GM21737 (cell line): ENCODE measurements around the gene ACAT2.
A peak's percentile ranks its signal among the peaks of the same experiment; 100 is the strongest.
"Not testable (repeated sequence)": the region's sequence is repeated elsewhere in the genome, so short reads cannot be mapped to it uniquely, and the experiment has no call there.

Experiments
- ATAC-seq: cut with Tn5 transposase; IDR thresholded peaks from one replicate; pipeline ENCODE4 v1.9.1; 2021; ENCODE audit warnings: mild to moderate bottlenecking, moderate library complexity; ENCODE audit not compliant: unreplicated experiment

Gene ACAT2

DNA sequence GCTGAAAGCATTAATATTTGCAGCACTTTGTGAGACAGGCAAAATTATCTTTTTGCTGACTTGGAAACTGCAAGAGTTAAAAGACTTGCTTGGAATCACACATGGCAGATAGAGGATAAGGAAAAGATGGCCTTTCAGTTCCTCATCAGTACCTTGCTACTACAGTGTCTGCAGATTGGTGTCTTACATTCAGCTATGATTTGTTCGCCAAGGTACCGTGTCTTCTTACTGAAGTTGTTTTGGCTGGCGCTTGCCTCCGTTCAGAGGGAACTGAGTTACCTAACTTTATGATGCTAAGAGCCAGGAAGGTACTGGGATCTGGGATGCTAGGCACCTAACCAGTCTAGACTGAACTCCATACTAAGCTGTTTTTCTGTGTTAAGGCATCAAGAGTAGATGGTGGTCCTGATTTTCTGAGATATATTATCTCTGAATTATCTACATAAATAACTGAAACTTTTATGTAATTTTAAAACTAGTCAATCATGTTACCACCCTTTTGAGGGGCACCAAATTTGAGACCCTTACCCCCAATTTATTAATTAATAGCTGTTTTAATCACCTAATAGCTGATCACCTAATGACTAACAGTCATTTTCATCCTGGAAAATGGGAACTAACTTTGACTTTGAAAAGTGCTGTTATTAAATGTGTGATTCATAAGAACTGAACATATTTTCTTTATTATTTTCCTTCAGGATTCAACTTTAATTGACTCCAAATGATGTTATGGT, 32.1 kb upstream of the ACAT2 start:
- no peak for ATAC-seq

DNA sequence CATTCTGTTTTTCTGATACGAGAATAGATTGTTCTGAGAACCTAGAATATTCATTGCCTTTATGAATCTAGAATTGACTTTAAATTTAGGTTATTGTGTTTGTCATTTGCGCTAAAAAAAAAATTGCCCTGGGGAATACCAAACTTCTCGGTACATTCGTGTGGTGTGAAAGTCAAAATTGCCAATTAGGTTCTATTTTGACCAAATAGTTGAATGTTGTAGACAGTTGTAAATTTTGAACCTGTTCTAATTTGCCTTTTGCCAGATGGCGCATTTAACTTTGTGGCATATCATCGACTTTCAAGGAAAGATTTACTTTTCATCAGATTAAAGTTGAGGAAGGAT, 31.5 kb upstream of the ACAT2 start:
- no peak for ATAC-seq

- ATAC-seq = not testable (repeated sequence)
Measured at GRCh38 chr6:159732550-159732949, 29.3 kb upstream of the ACAT2 start.

GRCh38 chr6:159733395-159733794, 28.4 kb upstream of the ACAT2 start:
- not testable (repeated sequence) for ATAC-seq

GRCh38 chr6:159736908-159737307, 24.9 kb upstream of the ACAT2 start:
- ATAC-seq = no peak

- ATAC-seq = no peak
Measured at GRCh38 chr6:159739341-159739740, 22.5 kb upstream of the ACAT2 start.

DNA sequence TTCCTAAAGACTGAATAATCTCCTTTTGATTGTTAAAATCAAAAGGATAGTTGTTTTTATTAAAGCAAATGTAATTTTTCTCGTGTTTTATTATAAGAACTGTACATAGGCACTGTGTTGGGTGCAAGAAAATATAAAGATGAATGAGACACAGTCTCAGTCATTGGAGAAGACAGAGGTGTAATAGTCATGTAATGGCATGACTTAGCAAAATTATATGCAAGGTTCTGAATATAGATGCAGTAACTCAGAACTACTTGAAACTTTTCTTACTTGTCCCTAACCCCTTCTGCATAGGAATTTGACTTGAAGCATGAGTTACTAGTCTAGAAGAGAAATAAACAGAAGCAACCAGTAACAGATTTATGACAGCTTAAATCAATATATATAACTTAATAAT, 19.7 kb upstream of the ACAT2 start:
- no peak for ATAC-seq

- no peak for ATAC-seq
Measured at GRCh38 chr6:159745081-159745480, 16.8 kb upstream of the ACAT2 start.

DNA sequence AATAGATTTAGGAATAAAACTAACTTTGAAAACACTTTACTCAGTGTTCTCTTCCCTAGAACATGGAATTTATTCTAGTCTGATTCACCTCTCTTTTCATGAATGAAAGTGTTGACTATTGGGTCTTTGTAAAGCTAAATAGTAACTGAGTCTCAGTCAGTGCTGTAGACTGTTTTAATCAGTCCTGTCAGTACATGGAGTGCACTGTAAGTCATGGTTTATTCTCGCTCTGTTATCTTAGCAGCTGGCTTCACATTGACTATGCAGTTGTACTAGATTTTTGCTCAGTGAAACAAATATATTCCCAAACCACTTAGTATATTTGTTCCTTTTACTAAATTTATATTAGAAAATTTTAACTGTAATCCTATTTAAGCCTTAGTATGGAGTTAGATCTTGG, 15.1 kb upstream of the ACAT2 start:
- ATAC-seq = no peak

GRCh38 chr6:159748127-159748526, 13.7 kb upstream of the ACAT2 start:
- not testable (repeated sequence) for ATAC-seq

DNA sequence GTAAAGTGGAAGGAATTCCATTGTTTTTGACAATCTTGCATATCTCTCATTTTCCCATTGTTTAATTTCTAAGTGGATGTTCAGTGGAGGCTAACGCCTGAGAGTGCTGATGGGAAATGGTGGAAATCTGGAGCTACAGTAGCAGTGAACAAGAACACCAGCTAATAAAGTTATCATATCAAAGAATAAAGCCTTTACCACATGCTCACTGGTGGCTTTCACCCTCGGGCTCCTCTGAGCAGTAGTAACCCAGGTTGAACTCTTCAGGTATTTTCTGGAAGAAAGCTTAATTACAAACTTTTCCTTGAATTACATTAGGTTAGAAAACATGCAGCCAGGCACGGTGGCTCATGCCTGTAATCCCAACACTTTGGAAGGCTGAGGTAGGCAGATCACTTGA, 10.4 kb upstream of the ACAT2 start:
- no peak for ATAC-seq

GRCh38 chr6:159753081-159753872, 8.6 kb upstream of the ACAT2 start:
- ATAC-seq = no peak

DNA sequence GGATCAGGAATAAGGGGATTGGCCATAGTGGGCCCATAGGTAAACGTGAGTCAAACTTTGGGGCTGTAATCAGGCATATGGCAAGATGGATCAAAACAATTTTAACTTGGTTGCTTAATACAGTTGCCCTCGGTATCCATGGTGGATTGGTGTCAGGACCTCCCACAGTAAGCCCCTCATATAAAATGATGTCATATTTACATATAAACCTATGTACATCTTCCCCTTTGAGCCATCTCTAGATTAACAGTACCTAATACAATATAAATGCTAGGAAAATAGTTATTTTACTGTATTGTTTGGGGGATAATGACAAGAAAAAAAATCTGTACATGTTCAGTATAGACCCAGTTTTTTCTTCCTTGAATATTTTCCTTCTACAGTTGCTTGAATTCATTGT, 7.4 kb upstream of the ACAT2 start:
- ATAC-seq = no peak

DNA sequence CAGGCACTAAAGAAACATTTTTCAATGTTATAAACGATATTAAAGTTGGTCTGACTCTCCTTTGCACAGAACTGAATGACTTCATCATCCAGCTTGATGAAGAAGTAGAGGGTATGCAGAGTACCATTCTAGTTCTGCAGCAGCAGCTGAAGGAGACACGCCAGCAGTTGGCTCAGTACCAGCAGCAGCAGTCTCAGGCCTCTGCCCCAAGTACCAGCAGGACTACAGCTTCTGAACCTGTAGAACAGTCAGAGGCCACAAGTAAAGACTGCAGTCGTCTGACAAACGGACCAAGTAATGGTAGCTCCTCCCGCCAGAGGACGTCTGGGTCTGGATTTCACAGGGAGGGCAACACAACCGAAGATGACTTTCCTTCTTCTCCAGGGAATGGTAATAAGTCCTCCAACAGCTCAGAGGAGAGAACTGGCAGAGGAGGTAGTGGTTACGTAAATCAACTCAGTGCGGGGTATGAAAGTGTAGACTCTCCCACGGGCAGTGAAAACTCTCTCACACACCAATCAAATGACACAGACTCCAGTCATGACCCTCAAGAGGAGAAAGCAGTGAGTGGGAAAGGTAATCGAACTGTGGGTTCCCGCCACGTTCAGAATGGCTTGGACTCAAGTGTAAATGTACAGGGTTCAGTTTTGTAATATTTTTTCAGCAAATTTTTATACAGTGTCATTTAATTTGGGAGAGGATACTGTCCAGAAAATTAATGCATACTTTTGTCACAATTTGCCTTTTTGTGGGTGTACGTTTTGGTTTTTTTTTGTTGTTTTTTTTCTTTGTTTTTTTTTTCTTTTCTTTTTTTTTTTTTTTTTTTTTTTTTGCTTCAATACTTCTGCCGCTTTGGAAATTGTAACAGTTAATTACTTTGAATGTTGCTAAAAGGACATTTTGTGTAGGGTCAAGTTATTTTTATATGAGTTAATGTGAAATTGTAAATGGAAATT, 6.6 kb upstream of the ACAT2 start:
- ATAC-seq = no peak

GRCh38 chr6:159756508-159756907, 5.3 kb upstream of the ACAT2 start:
- ATAC-seq = no peak

DNA sequence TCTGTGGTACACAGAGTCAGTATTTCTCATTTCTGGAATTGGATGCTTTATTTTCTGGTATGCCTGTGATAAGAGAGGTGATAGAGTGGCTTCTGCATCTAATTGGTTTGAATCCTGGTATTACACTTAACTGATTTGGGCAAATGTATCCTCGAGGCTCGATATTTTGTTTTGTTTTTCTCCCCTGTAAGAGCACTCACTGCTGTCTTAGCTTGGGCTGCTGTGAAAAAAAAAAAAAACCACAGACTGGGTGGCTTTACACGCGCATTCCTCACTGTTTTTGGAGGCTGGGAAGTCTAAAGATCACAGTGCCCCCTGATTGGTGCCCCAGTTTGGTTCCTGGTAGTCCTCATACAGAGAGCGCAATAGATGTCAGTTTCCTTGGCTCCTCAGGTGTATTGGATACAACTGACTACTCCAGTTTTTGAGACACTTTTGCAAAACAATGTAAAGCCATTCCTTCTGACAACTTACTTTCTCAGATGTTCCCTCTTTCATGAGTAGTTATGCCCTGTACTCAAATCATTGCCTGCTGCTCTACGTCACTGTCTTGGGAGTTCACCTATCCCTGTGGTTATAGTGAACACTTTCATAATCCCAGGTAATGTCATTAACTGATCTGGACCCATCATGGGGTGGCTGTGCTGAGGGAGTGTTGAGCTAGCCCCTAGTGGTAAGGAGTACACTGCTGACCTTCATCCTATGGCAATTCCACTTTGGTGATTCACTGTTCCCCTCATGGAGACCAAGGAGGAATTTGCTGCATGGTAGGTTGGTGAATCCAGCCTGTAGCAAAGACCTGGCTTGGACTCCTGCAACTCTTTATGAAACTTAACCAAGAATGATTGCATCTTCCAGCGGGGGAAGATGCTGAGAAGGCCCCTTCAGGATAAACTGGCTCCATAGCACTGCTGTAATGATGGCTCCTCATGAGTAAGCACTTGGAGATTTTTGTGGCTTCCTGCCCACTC, 3.5 kb upstream of the ACAT2 start:
- ATAC-seq = no peak

- ATAC-seq = no peak
Measured at GRCh38 chr6:159759645-159760044, 2.2 kb upstream of the ACAT2 start.

- no peak for ATAC-seq
Measured at GRCh38 chr6:159760602-159761057, 1.2 kb upstream of the ACAT2 start.

- peak; percentile 2 for ATAC-seq
Measured at GRCh38 chr6:159761129-159761872, 544 bp upstream of the ACAT2 start.
